Measurements from ENCODE around the gene CNRIP1.
"Not testable (repeated sequence)": the region's sequence is repeated elsewhere in the genome, so short reads cannot be mapped to it uniquely, and the experiment has no call there.

Gene CNRIP1

DNA sequence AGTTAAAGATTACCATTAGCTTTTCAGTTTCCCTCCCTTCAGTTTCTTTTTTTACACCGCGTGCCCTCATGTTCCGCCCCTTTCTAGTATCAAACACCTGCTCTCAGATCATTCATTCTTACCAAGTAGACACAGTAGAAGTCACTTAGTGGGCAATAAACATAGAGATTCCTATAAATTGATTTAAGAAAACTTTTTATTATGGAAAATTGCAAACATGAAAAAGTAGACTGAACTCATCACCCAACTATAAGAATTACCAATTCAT, 21.2 kb upstream of the CNRIP1 start:
- no peak for DNase-seq (ENCODE audit: low read depth in 1 of 2, low spot score in 1 of 2)

DNA sequence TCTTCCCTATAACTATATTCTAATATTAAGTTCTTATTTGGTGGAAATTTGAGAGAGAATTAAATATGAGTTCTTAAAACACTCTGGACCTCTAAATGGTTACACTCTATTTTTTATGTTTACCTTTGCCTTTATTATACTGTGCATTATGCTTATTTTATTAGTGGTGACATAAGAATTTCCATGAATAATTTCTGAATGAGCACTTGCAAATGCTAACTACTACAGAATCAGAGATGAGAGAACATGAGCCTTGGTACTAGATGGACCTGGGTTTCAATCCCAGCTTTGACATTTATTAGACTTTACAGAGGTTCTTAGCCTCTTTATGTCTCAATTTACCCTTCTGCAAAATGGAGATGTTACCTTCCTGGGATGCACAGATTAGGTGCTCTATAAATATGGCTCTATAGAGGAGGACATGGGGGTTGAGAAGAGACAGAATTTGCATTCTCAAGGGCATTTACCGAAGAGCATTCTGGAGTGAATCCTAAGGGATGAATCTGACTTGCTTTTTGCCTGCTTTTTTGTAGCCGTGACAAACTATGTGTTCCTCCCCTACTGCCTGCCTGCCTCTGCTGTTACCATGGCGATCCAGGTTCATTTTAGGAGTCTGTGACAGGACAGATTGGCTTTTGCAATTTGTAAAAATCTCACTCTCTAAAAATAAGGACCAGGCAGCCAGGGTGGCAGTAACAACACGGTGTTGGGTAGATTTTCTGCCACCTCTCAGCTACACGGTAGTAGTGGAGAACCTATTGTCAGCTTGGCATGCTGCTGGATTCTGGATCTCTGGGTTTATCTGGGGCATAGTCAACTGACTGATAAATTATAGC, 20.7 kb upstream of the CNRIP1 start:
- DNase-seq (ENCODE audit: low read depth in 1 of 2, low spot score in 1 of 2), result no peak

DNA sequence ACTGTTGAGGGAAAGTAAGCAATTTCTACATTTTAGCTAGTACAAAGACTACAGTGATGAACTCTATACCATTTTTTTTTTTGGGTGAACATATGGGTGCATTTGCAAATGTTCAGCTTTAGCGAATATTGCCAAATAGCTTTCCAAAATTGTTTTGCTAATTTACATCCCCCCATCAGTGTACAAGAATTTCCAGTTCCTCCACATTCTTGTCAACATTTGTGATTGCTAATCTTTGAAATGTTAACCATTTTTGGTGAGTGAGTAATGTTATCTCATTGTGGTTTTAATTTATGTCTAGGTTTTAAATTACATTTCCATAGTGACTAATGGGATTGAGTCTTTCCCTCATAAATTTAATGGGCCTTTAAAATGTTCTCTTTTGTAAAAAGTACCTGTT, 16.4 kb upstream of the CNRIP1 start:
- no peak for DNase-seq (ENCODE audit: low read depth in 1 of 2, low spot score in 1 of 2)

GRCh38 chr2:68333931-68334330, 14.2 kb upstream of the CNRIP1 start:
- no peak for DNase-seq (ENCODE audit: low read depth in 1 of 2, low spot score in 1 of 2)

DNA sequence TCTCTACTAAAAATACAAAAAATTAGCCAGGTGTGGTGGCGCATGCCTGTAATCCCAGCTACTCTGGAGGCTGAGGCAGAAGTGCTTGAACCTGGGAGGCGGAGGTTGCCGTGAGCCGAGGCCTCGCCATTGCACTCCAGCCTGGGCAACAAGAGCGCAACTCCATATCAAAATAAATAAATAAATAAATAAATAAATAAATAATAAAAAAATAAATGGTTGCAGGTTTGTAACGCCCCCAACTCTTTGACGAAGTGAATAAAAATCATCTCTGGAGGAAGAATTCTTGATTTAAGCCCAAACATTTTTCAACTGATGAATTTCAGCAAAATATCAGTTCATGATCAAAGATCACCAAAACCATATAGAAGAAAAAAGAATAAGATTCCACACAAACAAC, 13.3 kb upstream of the CNRIP1 start:
- no peak for DNase-seq (ENCODE audit: low read depth in 1 of 2, low spot score in 1 of 2)

DNA sequence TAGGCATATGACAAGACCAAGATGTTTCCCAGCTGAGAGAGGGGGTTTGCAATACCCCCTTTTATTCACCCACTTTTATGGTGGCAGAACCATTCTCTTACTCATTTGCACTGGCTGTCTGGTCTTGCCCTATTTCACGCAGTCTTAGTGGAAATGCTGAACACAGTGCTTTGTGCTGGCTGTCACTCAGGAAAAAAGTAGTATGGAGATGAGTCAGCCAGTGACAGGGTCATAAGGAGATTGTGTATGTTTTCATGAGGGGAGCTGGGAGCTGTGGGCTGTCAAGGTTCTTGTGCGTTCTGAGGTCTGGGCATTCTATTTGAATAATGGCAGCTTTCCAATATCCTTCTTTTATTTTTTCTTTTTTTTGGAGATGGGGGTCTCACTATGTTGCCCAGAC, 10.9 kb upstream of the CNRIP1 start:
- no peak for DNase-seq (ENCODE audit: low read depth in 1 of 2, low spot score in 1 of 2)

DNA sequence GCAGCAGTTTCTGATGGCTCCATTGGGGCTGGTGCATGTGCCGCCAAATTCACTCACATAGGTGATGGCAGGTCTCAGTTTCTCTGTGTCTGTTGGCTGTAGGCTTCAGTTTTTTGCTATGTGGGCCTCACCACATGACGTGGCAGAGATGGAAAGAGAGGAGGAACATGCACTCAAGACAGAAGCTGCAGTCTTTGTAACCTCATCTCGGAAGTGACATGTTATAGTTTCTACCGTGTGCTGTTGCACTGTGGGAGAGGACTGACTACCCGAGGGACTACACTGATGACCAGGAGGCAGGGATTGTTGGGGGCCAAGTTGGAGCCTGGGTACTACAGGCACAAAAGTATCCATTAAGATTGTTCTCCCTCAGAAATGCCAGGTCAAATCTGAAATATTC, 9.2 kb upstream of the CNRIP1 start:
- DNase-seq (ENCODE audit: low read depth in 1 of 2, low spot score in 1 of 2), result no peak

- no peak for DNase-seq (ENCODE audit: low read depth in 1 of 2, low spot score in 1 of 2)
Measured at GRCh38 chr2:68325056-68325455, 5.3 kb upstream of the CNRIP1 start.

GRCh38 chr2:68320118-68320641, 431 bp upstream of the CNRIP1 start:
- DNase-seq (ENCODE audit: low read depth in 1 of 2, low spot score in 1 of 2), result no peak

GRCh38 chr2:68318914-68319397, 793 bp downstream of the CNRIP1 start:
- DNase-seq (ENCODE audit: low read depth in 1 of 2, low spot score in 1 of 2), result no peak

GRCh38 chr2:68317971-68318913, 1.5 kb downstream of the CNRIP1 start:
- DNase-seq (ENCODE audit: low read depth in 1 of 2, low spot score in 1 of 2), result no peak

DNA sequence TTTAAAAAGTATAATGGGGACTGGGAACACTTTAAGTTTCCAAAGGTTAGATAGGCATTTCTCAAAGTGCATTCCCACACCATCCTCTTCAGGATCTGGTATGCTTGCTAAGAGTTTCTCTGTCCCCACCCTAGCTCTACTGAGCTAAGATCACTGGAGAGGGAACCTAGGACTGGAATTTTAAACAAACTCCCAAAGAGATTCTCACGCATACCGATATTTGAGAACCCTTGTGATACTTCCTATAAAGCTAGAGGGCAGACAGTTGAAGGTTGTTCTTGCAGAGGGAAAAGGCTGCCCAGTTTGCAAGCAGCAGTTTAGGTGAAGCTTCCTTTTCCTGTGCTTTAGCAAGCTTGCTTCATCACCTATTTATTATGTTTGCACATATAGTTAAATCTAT, 3.6 kb downstream of the CNRIP1 start:
- DNase-seq (ENCODE audit: low read depth in 1 of 2, low spot score in 1 of 2), result no peak

GRCh38 chr2:68311033-68311432, 8.7 kb downstream of the CNRIP1 start:
- DNase-seq (ENCODE audit: low read depth in 1 of 2, low spot score in 1 of 2), result no peak

- no peak for DNase-seq (ENCODE audit: low read depth in 1 of 2, low spot score in 1 of 2)
Measured at GRCh38 chr2:68309426-68309825, 10.3 kb downstream of the CNRIP1 start.

GRCh38 chr2:68303902-68304272, 15.9 kb downstream of the CNRIP1 start:
- DNase-seq (ENCODE audit: low read depth in 1 of 2, low spot score in 1 of 2), result not testable (repeated sequence)

DNA sequence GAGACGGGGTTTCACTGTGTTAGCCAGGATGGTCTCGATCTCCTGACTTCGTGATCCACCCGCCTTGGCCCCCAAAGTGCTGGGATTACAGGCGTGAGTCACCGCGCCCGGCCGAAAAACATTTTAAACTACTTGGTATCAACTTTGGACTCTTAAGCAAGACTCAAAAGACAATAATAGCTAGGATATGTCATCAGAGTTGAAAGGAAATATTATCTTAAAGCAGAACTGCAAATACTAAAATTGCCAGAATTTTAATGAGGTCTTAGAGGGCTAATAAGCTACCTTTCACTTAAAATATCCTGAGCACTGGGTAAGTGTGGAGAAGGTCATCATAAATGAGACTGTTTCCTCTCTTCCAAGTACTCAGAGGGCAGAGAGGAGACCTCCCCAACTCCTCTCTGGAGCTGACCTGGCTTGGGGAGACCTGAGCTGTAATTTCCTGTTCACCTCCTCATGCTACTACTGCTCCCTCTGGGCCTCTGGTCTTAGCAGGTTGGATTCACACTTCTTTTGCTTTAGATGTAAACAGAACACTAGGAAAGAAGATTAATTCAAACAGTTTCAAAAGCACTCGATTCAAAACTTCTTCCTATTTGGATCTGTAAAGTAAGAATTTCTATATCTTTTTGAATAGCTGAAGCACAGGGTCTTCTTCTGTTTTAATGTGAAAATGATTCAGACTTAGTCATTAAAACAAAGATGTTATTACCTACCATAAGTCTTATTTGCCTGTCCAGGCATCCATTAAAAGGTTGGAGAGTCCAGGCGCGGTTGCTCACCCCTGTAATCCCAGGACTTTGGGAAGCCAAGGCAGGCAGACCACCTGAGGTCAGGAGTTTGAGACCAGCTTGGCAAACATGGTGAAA, 16.5 kb downstream of the CNRIP1 start:
- DNase-seq (ENCODE audit: low read depth in 1 of 2, low spot score in 1 of 2), result no peak

GRCh38 chr2:68302281-68302875, 17.4 kb downstream of the CNRIP1 start:
- no peak for DNase-seq (ENCODE audit: low read depth in 1 of 2, low spot score in 1 of 2)

- no peak for DNase-seq (ENCODE audit: low read depth in 1 of 2, low spot score in 1 of 2)
Measured at GRCh38 chr2:68295516-68295915, 24.2 kb downstream of the CNRIP1 start.

DNA sequence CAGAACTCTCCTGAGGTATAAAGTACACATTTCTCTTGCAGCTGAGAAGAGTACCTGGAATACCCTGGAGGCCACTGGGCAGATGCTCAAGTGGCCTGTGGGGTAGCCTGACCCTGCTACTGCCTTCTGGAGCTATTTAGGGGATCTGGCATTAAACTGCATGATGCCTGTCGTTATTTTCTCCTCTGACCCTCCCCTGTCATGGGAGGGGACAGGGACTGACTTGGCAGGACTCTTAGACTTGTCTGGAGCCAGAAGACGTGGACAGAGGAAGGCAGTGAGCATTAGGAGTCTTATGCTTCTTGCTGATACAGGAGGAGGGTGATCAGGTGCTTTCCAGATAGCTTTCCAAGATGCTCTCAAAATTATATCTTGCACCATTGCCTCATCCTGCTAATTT, 24.8 kb downstream of the CNRIP1 start:
- no peak for DNase-seq (ENCODE audit: low read depth in 1 of 2, low spot score in 1 of 2)

- DNase-seq (ENCODE audit: low read depth in 1 of 2, low spot score in 1 of 2), result no peak
Measured at GRCh38 chr2:68294187-68294586, 25.6 kb downstream of the CNRIP1 start.

- DNase-seq (ENCODE audit: low read depth in 1 of 2, low spot score in 1 of 2), result no peak
Measured at GRCh38 chr2:68293755-68294154, 26.0 kb downstream of the CNRIP1 start.
